ENCODE results near the gene NRG4.
"Not testable (repeated sequence)": the region's sequence is repeated elsewhere in the genome, so short reads cannot be mapped to it uniquely, and the experiment has no call there.

NRG4 gene

GRCh38 chr15:75981149-75981815 is 30.9 kb downstream of the NRG4 start:
- TF ChIP-seq CTCF (IDR thresholded peaks at IDR 0.05; ENCODE audit: control insufficient read depth, extremely low read depth, insufficient read depth): no peak
- DNase-seq (ENCODE audit: low read depth): no peak
- no peak overlapping the region for H3K4me3 ChIP-seq (ENCODE audit: low read depth, low read length)

- H3K4me3 ChIP-seq (ENCODE audit: low read depth, low read length); DNase-seq (ENCODE audit: low read depth): not testable (repeated sequence)
These were observed 35.5 kb downstream of the NRG4 start for GRCh38 chr15:75976766-75977165.

GRCh38 chr15:75966073-75966472 is 46.2 kb downstream of the NRG4 start:
- DNase-seq (ENCODE audit: low read depth): no peak
- H3K4me3 ChIP-seq (ENCODE audit: low read depth, low read length): no peak overlapping the region
- TF ChIP-seq CTCF (IDR thresholded peaks at IDR 0.05; ENCODE audit: control insufficient read depth, extremely low read depth, insufficient read depth): no peak

GRCh38 chr15:75961331-75961730 is 50.9 kb downstream of the NRG4 start:
- no peak for TF ChIP-seq CTCF (IDR thresholded peaks at IDR 0.05; ENCODE audit: control insufficient read depth, extremely low read depth, insufficient read depth)
- no peak overlapping the region for H3K4me3 ChIP-seq (ENCODE audit: low read depth, low read length)
- peak; percentile 71 for DNase-seq (ENCODE audit: low read depth)

- H3K4me3 ChIP-seq (ENCODE audit: low read depth, low read length): no peak overlapping the region
- no peak for DNase-seq (ENCODE audit: low read depth)
- no peak for TF ChIP-seq CTCF (IDR thresholded peaks at IDR 0.05; ENCODE audit: control insufficient read depth, extremely low read depth, insufficient read depth)
These were observed 56.5 kb downstream of the NRG4 start for GRCh38 chr15:75955720-75956119.

- H3K4me3 ChIP-seq (ENCODE audit: low read depth, low read length): no peak overlapping the region
- DNase-seq (ENCODE audit: low read depth): no peak
- TF ChIP-seq CTCF (IDR thresholded peaks at IDR 0.05; ENCODE audit: control insufficient read depth, extremely low read depth, insufficient read depth): no peak
These were observed 59.7 kb downstream of the NRG4 start for GRCh38 chr15:75952525-75952924.

GRCh38 chr15:75948761-75949296 is 63.4 kb downstream of the NRG4 start:
- no peak for TF ChIP-seq CTCF (IDR thresholded peaks at IDR 0.05; ENCODE audit: control insufficient read depth, extremely low read depth, insufficient read depth)
- no peak for DNase-seq (ENCODE audit: low read depth)
- no peak overlapping the region for H3K4me3 ChIP-seq (ENCODE audit: low read depth, low read length)
